Urothelium cell line (cell line): Measurements from ENCODE around the gene TCF7L2.
"Not testable (repeated sequence)": the region's sequence is repeated elsewhere in the genome, so short reads cannot be mapped to it uniquely, and the experiment has no call there.

Source experiments
- DNase-seq: peaks from one replicate; pipeline ENCODE4 v3.0.0; 2011; ENCODE audit warnings: low spot score, mixed read lengths
- FAIRE-seq: peaks from 2 replicates; lab custom pipeline; 2011; peaks lifted over from hg19 to GRCh38; lab: Jason Lieb, UNC

The TCF7L2 gene

GRCh38 chr10:113060201-113061053, 110.4 kb downstream of the TCF7L2 start:
- FAIRE-seq = no peak
- DNase-seq = no peak

DNA sequence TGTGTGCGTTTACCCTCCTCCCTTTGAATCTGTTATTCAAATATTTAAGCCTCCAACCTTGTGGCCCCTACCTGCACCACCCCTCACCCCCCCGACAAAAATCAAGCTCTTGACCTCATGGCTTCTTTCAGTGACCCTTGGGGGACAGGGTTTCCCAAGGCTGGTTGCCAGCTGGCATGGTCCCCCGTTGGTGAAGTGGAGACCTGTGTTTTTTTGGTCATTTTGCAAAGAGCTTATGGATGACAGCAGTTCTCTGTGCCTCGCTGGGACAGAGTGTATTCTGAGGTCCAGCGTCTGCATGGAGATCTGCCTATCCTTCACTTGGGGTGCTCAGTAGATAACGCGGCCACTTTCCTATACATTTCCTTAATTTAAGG, 111.0 kb downstream of the TCF7L2 start:
- DNase-seq = no peak
- FAIRE-seq = no peak

DNA sequence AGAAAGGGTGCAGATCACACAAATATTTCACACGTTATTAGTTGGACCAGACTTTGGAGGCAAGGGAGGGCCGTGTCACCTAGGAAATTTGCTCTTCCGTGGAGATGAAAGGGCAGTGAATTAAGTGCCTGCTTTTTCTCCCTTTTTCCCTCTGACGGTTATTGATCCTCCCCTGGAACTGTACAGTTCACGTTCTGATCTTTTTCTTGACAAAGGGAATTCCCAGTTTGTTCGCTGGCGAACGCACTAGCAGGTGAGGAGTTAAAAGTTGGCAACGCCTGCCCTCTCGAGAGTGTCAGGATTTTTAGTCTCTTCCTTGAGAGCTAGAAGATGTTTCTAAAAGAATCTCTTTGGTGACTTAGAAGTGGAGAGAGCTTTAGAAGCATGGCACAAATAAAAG, 111.5 kb downstream of the TCF7L2 start:
- no peak for DNase-seq
- FAIRE-seq = no peak

DNA sequence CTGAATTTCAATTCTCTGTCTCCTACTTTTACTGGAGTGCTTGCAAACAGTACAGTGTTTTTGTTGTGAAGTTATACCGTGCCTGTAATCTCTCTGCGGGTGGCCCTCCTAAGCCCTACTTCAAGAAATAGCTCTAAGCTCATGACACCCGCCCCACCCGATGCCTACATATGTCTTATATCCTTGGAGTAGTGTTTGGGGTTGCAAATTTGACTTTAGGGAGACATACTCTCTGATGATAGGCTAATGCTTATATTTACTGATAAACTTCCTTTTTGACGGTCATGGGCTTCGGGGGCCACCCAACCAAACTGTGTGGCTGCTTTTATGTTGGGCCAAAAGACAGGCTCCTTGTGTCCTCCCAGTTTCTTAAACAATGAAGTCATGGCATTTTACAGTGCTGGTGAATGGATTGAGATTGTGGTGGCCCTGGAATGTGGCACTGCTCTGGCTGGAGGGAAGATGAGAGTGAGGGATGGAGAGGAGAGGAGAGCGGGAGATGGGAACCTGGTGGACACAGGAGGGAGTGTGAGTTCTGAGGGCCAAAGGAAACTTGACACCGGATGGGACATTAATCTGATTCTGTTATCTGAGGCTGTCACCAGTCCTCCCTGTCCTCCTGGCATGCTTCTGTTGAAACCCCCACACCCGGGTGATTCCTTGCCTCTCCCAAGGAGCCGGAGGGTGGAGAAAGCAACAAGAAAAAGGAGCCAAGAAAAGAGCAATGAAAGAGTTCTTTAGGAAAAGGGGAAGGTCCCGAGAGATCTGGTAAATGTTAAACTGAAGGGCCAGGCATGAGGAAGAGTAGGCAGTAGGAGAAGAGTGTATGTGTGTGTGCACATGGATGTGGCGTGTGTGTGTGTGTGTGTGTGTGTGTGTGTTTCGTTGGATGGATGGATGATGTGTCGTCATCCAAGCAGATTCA, 113.3 kb downstream of the TCF7L2 start:
- no peak for FAIRE-seq
- DNase-seq = peak; percentile 50

- FAIRE-seq (no peak), DNase-seq (no peak)
Observed at GRCh38 chr10:113064039-113064438, 114.0 kb downstream of the TCF7L2 start.

- not testable (repeated sequence) for DNase-seq, FAIRE-seq
Observed at GRCh38 chr10:113066120-113066519, 116.1 kb downstream of the TCF7L2 start.

DNA sequence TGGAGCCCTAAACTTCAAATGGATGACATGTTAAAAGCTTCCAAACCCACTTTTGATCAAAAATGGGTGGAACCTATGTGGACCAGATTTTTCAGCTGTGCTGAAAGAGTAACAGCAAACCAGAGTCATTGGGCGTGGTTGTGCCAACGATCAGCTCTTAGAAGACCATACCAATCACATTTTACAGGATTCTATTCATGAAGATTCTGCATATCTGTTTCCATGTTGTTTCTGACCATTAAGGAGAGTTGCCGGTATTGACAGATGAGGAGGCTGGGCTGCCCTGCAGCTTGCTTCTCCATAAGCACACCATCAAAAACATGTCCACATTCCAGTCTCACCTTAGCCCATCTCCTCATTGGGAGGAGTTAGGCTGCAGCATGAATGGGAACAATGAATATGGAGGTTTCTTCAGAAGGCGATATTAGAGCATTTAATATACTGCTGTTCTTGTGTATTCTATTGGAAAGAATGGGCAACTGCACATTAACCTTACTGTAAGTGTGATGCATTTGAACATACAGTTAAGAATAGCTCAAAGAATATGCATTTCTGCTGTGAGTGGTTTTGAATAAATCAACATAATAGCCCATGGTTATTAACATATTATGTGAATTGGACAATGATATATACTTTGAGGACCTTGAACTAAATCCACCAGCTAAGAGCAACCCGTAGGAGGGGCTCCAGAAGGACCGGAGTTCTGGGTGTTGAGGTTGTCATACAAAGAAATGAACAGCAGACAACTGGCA, 116.7 kb downstream of the TCF7L2 start:
- DNase-seq = no peak
- FAIRE-seq = no peak

GRCh38 chr10:113067501-113067900, 117.5 kb downstream of the TCF7L2 start:
- DNase-seq (no peak), FAIRE-seq (no peak)

GRCh38 chr10:113068178-113068890, 118.3 kb downstream of the TCF7L2 start:
- no peak for DNase-seq
- no peak for FAIRE-seq

DNA sequence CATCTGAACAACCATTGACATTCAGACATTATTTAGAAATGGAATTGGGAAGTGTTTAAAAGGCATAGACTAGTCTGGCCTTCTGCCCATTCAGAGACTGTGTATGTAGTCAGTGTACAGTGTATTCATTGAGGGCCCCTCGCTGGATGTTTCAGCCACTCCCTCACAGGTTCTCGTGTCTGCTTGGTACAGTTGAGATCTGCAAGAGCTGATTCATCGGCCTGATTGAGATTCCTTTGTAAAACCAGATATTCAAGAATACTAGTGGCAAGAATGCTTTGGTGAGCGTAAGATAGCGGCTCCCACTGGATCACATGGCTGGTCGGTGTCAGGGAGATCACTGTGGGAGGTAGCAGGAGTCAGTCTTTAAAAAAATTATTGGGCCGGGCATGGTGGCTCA, 119.5 kb downstream of the TCF7L2 start:
- DNase-seq (peak; percentile 44), FAIRE-seq (no peak)

DNA sequence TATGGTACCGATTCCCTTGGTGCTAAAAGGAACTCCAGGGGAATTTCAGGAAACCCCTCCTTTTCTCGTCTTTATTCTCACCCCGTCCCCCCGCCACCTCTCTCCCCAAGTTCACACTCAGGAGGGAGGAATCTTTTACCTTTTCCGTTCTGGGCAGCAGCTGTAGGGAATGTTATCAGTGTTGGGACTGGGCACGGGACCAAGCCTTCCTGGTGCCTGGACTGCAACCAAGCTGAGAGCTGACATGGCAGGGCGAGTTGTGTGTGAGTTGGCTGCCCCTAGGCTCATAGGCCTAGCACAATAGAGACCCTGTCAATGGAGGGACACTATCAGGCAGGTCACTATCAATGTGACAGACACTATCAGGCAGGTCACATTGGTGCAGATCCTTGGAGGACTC, 121.4 kb downstream of the TCF7L2 start:
- DNase-seq (no peak), FAIRE-seq (no peak)

- peak; percentile 89 for DNase-seq
- peak; percentile 62 for FAIRE-seq
Observed at GRCh38 chr10:113073549-113074189, 123.6 kb downstream of the TCF7L2 start.

DNA sequence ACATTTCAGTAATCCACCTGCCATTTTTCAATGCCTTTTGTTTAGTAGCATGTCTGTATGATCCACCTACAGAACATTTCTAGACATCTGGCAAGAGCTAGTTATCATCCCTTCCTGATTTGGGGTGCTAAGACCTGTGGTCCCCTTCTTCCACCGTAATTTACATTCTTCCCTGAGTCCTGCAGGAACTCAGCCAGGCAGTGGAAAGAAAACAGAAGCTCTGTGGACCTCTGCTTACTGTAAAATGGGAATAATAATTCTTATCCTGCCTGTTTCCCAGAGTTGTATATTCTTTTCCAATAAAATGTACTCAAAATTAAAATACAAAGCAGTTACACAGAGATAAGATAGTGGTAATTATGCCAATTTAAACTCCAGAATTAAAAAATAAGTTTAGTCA, 126.9 kb downstream of the TCF7L2 start:
- FAIRE-seq (no peak), DNase-seq (no peak)

DNA sequence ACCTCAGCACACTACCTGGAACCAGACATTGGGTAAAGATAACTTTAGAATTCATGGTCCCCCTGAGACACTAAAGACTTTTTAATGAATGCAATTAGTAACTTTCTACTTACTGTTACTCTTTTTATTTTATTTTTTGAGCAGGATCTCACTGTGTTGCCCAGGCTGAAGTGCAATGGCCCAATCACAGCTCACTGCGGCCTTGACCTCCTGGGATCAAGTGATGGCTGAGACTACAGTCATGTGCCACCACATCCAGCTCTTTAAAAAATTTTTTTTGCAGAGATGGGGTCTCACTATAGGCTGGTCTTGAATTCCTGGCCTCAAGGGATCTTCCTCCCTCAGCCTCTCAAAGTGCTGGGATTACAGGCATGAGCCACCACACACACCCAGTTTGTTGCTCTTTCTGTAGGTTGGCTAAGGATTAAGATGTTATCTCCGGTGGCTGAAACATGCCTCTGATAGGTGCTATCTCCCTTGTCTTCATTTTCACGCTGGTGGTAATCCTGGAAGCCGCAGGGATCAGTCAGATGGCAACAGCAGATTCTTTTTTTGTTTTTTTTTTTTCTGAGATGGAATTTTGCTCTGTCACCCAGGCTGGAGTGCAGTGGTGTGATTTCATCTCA, 128.3 kb downstream of the TCF7L2 start:
- no peak for FAIRE-seq
- no peak for DNase-seq

DNA sequence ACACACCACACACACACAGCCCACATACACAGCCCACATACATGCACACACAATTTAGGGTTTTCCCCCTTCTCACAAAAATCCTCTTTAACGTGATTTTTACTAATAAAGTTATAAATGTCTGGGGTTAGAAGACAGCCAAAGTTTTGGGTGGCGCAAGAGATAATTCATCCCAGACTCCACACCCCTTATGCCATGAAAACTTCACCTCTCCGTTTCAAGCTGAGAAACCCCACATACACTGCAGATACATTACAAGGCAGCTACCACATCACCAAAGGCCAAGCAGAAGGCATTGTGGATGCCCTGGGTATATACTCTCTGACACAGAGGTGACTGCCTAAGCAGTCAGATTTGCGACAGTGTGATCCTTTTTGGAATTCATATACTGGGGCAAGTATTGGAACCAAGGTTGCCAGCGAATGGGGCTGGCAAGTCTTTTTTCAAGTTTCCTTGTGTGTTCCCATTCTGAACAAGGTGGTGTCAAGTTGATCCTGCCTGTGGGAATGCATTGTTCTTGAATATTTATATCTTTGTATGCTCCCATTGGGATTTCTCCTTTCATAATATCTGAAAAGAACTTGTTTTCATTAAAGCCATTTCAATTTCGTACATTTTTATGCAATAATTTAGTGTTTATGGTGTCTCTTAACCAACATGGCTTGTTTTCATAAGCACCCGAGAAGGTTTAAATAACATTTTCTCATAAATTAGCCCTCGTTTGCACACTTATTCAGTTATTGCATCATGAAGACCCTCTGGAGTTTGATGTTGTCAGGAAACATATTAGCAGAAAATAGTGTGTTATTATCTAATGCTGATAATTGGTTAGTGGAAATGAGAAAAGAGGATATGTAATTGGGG, 130.2 kb downstream of the TCF7L2 start:
- FAIRE-seq (no peak), DNase-seq (no peak)

DNA sequence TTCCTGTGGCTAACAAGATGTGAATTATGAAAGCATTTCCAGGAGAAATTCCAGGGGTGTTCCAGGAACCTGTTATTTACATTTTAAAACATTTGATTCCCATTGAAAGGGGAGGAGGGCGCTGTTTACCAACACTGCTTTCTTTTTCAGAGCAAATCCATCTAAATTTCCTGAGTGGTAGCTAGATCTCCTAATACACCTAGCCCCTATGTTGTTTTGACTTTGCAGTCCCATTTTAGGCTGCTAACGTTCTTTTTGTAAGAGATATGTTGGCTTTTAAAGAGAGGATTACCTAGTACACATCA, 130.8 kb downstream of the TCF7L2 start:
- no peak for FAIRE-seq
- no peak for DNase-seq

- FAIRE-seq (no peak), DNase-seq (no peak)
Observed at GRCh38 chr10:113084031-113084430, 134.0 kb downstream of the TCF7L2 start.

DNA sequence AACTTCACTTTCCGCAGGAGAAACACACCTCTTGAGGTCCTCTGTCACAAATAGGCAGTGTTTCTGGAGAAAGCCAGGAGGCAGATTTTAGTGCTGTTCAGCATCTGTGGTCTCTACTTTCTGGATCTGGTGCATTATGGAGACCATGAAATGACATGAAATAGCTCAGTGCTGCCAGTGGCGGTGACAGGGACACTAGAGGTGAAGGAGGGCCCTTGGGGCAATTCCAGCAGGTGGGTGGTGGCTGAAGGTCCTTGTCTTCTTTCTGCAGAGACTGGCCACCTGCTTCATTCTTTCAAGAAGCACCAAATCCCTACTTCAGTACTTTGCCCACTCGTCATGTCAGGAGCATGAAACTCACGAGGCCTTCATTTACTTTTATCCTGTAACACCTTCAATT, 135.7 kb downstream of the TCF7L2 start:
- DNase-seq (no peak), FAIRE-seq (no peak)

- FAIRE-seq = no peak
Observed at GRCh38 chr10:113086282-113086681, 136.2 kb downstream of the TCF7L2 start.

More at GRCh38 chr10:113086282-113086681, 136.2 kb downstream of the TCF7L2 start:
- DNase-seq = no peak
